C4-2B (cell line): ENCODE data around the gene NALCN.

Experiments used
- H3K27ac ChIP-seq: fragments of 450-650 bp; 2 replicates; pipeline ENCODE4 v1.5.1; 2017
- ZFX ChIP-seq: fragments of 450-650 bp; IDR thresholded peaks from 2 replicates; pipeline ENCODE4 v1.6.1; 2017
- TF ChIP-seq, protein P1 (sequence below): fragments of 450-650 bp; conservative IDR thresholded peaks from 2 replicates; pipeline ENCODE4 v1.5.1; 2017; ENCODE audit warnings: mild to moderate bottlenecking

The NALCN gene

DNA sequence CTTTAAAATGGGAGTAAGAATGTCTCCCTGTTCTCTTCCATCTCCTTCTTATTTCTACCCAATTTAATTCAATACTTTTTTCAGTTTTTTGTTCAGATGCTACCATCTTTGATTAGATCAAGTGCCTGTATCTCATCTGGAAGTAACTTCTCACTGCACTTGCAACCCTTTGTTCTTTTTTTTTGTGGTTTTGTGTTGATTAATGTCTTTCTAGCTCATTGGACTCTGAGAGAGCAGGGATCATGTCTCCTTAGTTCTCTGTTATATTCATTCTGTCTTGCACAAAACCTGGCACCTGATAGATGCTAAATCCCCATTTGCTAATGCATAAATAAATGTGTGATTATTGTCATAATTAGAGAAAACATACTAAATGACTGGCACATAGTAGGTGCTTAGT lies 35.3 kb upstream of the NALCN start:
- TF ChIP-seq ZFX = no peak
- TF ChIP-seq, protein P1, sequence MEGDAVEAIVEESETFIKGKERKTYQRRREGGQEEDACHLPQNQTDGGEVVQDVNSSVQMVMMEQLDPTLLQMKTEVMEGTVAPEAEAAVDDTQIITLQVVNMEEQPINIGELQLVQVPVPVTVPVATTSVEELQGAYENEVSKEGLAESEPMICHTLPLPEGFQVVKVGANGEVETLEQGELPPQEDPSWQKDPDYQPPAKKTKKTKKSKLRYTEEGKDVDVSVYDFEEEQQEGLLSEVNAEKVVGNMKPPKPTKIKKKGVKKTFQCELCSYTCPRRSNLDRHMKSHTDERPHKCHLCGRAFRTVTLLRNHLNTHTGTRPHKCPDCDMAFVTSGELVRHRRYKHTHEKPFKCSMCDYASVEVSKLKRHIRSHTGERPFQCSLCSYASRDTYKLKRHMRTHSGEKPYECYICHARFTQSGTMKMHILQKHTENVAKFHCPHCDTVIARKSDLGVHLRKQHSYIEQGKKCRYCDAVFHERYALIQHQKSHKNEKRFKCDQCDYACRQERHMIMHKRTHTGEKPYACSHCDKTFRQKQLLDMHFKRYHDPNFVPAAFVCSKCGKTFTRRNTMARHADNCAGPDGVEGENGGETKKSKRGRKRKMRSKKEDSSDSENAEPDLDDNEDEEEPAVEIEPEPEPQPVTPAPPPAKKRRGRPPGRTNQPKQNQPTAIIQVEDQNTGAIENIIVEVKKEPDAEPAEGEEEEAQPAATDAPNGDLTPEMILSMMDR = no peak
- no peak overlapping the region for H3K27ac ChIP-seq

DNA sequence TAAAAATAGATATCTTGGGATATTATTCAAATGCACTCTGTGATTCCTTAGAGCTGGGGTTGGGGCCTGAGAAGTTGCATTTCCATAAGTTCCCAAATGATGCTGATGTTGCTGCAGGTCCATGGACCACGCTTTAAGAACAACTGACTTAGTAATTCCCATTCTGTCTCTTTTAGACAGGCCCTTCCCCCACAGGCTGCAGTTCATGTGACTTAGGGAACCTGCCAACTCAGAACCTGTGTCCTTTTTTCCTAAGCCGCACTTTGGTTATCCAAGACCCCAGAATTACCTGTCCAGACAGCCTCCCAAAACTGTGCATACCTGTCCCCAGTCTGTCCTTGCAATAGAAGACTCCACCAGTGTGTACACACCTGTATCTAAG lies 34.4 kb upstream of the NALCN start:
- TF ChIP-seq ZFX = no peak
- TF ChIP-seq, protein P1 = no peak
- H3K27ac ChIP-seq = no peak overlapping the region

DNA sequence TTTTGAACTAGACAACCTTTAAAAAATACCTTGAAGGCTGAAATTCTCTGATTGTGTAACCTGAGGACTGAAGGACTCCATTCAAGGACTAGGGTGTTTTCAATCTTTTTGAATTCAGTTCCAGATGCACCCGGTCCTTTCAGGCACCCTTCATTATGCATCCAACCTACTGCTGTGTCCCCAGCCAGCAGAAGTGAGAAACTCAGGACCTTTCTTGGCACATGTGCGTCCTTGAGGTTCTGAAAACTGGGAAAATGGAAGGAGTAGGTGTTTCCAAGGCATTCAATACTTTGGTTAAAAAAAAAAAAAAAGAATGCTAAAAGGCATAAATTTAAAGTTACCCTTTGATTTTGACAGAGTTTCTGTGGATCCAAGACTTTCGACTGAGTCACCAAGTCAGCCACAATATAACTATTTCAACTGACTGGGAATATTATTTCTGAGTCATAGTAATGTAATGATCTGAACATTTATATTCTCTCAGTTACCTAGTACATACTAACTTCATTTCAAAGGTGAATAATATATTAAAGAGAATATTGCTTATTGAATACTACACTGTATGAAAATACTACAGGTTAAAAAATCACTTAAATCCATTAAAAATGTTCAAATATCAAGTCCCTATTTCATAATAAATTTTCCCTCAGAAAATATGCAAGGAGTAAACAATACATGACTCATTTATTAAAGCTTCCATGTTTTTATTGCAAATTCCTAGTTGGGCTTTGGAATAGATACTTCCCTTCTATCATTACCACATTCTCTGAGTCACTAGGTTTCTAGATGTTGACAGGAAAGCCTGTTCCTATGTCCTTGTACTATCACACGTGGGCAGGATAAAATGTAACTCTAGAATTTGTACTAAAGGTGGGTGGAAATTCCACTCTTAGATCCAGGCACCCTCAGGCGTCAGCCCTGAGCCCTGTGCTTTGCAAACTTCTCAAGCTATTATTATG lies 33.8 kb upstream of the NALCN start:
- H3K27ac ChIP-seq = no peak overlapping the region
- no peak for TF ChIP-seq ZFX
- TF ChIP-seq, protein P1 = no peak

DNA sequence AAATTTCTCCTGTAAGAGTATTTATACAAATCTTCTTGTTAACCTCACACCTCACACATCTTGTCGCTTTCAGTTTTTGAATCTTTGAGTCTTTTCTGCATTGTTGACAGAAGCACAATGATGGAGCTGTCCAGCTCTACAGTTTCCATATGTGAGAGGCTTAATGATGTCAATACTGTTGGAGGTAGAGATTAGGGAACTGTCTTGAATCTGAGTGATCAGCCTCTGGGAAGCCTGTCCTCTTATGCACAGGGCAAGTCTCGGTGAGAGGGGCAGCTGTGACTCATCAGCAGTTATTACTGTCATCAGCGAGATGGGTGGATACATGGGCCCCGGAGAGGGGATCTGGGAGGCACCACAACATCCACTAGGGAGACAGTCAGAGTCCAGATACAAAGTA lies 31.5 kb upstream of the NALCN start:
- no peak overlapping the region for H3K27ac ChIP-seq
- no peak for TF ChIP-seq ZFX
- TF ChIP-seq, protein P1 = no peak

DNA sequence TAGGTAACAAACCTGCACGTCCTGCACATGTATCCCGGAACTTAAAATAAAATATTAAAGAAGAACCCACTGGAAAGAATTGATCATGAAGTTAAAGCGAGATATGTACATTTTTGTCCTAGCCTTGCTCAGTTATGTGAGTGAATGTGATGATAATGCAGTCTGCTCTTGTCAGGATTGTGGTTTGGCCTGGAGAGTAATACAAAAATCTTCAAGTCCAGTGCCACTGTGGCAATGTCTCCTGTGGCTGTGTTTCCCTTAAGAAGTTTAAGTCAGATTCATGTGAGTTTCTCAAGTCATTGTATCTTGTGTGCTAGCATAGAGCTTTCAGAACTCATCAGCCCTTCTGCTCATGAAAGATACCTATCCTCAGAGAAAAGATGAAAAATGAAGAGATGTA lies 18.2 kb upstream of the NALCN start:
- no peak overlapping the region for H3K27ac ChIP-seq
- no peak for TF ChIP-seq ZFX
- TF ChIP-seq, protein P1 = no peak

DNA sequence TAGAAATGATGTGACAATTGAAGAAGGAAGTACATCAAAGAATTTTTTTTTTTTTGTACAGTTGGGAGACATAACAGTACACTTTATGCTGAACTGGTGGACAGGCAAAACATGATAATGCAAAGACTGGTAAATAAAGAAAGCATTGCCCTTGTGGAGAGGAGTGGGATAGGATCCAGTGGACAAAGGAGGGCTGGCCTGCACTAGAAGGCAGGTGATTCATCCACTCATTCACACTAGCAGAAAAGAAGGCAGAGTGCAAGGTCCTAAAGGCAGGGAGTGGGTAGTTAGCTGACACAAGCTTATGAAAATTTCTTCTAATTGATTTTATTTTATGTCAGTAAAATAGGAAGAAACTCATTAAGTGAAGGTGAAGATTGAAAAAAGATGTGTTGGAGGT lies 17.6 kb upstream of the NALCN start:
- no peak for TF ChIP-seq ZFX
- H3K27ac ChIP-seq = no peak overlapping the region

DNA sequence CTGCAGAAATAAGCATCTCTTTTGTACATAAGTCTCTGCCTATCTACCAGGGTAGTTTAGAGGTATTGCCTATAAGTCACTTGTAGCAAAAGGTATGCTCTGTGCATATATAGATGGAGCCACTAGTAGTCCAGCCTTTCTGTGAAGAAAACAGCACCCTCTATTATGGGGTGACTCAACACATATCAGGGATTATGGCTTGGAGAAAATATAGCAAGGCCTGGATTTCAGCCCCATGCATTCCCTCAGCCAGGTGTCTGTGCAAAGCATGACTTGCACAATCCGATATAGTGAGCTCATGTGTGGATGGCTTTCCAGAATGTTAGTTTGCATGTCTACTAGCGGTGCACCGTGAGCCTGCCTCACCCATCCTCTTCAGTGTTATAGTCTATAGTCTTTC lies 13.4 kb upstream of the NALCN start:
- no peak overlapping the region for H3K27ac ChIP-seq
- TF ChIP-seq ZFX = no peak
- TF ChIP-seq, protein P1 = no peak

DNA sequence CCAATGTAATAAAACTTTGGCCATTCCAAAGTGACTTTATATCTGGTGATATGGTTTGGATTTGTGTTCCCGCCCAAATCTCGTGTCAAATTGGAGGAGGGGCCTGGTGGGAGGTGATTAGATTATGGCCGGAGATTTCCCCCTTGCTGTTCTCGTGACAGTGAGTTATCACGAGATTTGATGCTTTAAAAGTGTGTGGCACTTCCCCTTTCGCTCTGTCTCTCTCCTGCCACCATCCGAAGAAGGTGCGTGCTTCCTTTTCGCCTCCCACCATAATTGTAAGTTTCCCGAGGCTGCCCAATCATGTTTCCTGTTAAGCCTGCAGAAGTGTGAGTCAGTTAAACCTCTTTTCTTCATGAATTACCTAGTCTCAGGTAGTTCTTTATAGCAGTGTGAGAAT lies 9.3 kb upstream of the NALCN start:
- no peak overlapping the region for H3K27ac ChIP-seq
- no peak for TF ChIP-seq ZFX
- TF ChIP-seq, protein P1 = no peak
